Panc1 (cell line): ENCODE data around the gene PSMA4.

Source experiments
- POLR2AphosphoS5 ChIP-seq: IDR thresholded peaks from 2 replicates; pipeline ENCODE4 v1.6.1; 2012; ENCODE audit warnings: mild to moderate bottlenecking, low read depth, low read length, moderate library complexity
- SIN3A ChIP-seq: IDR thresholded peaks from 2 replicates; pipeline ENCODE4 v1.6.1; 2012; ENCODE audit warnings: low read depth, mild to moderate bottlenecking, low read length, moderate library complexity, borderline replicate concordance; ENCODE audit not compliant: insufficient read depth
- TF ChIP-seq, protein P1 (sequence below): fragments of 450-650 bp; IDR thresholded peaks from 2 replicates; pipeline ENCODE4 v1.5.1; 2017; ENCODE audit warnings: mild to moderate bottlenecking
- TF ChIP-seq, protein P2 (sequence below), 2 experiments: IDR thresholded peaks; 2 replicates each; pipeline ENCODE4 v1.6.1; 2011 to 2012; ENCODE audit warnings: low read depth in 2 of 2, control low read depth in 1 of 2, low read length in 1 of 2, mild to moderate bottlenecking in 1 of 2, moderate library complexity in 1 of 2; ENCODE audit not compliant: insufficient read depth in 1 of 2

DNA sequence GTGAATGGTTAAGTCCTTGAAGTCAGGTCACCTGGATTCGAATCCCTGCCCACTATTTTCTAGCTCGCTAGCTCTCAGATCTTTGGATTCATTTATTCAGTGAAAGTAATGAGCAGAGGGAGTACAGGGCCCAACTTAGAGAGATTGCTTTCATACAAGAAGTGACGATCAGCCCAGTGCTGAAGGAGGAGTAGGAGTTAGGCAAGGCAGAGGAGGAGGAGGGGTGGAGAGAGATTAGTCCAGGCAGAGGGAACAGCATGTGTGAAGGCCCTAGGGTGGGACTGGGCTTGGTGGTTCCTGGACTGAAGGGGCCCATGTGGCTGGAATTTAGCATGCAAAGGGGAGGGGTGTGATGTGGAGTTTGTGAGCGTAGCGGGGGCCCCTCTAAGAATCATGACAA lies 21.2 kb downstream of the PSMA4 start:
- TF ChIP-seq, protein P1, sequence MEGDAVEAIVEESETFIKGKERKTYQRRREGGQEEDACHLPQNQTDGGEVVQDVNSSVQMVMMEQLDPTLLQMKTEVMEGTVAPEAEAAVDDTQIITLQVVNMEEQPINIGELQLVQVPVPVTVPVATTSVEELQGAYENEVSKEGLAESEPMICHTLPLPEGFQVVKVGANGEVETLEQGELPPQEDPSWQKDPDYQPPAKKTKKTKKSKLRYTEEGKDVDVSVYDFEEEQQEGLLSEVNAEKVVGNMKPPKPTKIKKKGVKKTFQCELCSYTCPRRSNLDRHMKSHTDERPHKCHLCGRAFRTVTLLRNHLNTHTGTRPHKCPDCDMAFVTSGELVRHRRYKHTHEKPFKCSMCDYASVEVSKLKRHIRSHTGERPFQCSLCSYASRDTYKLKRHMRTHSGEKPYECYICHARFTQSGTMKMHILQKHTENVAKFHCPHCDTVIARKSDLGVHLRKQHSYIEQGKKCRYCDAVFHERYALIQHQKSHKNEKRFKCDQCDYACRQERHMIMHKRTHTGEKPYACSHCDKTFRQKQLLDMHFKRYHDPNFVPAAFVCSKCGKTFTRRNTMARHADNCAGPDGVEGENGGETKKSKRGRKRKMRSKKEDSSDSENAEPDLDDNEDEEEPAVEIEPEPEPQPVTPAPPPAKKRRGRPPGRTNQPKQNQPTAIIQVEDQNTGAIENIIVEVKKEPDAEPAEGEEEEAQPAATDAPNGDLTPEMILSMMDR: no peak
- TF ChIP-seq POLR2AphosphoS5: no peak
- TF ChIP-seq SIN3A: no peak
- TF ChIP-seq, protein P2, sequence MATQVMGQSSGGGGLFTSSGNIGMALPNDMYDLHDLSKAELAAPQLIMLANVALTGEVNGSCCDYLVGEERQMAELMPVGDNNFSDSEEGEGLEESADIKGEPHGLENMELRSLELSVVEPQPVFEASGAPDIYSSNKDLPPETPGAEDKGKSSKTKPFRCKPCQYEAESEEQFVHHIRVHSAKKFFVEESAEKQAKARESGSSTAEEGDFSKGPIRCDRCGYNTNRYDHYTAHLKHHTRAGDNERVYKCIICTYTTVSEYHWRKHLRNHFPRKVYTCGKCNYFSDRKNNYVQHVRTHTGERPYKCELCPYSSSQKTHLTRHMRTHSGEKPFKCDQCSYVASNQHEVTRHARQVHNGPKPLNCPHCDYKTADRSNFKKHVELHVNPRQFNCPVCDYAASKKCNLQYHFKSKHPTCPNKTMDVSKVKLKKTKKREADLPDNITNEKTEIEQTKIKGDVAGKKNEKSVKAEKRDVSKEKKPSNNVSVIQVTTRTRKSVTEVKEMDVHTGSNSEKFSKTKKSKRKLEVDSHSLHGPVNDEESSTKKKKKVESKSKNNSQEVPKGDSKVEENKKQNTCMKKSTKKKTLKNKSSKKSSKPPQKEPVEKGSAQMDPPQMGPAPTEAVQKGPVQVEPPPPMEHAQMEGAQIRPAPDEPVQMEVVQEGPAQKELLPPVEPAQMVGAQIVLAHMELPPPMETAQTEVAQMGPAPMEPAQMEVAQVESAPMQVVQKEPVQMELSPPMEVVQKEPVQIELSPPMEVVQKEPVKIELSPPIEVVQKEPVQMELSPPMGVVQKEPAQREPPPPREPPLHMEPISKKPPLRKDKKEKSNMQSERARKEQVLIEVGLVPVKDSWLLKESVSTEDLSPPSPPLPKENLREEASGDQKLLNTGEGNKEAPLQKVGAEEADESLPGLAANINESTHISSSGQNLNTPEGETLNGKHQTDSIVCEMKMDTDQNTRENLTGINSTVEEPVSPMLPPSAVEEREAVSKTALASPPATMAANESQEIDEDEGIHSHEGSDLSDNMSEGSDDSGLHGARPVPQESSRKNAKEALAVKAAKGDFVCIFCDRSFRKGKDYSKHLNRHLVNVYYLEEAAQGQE (IDR thresholded peaks at IDR 0.05; ENCODE audit: insufficient read depth in 1 of 2, low read depth in 2 of 2, low read length in 1 of 2): no peak
